Measurements from ENCODE around the gene JAZF1. TPM values are rescaled to one million over a fixed set of nuclear protein-coding genes. Genes with fewer than 3 reads are reported as not detected.
"Not testable (repeated sequence)": the region's sequence is repeated elsewhere in the genome, so short reads cannot be mapped to it uniquely, and the experiment has no call there.

Gene JAZF1
- total RNA-seq, 2 donors from 2014 or later: 33.6 to 39.8 TPM

- DNase-seq (ENCODE audit: low spot score): no peak
- intact Hi-C loops (cut with DNase I): no loop called here
Observed at GRCh38 chr7:27860800-27861199, 319.8 kb downstream of the JAZF1 start.

- intact Hi-C loops (cut with DNase I); DNase-seq (ENCODE audit: low spot score): not testable (repeated sequence)
Observed at GRCh38 chr7:27856703-27857485, 323.7 kb downstream of the JAZF1 start.

DNA sequence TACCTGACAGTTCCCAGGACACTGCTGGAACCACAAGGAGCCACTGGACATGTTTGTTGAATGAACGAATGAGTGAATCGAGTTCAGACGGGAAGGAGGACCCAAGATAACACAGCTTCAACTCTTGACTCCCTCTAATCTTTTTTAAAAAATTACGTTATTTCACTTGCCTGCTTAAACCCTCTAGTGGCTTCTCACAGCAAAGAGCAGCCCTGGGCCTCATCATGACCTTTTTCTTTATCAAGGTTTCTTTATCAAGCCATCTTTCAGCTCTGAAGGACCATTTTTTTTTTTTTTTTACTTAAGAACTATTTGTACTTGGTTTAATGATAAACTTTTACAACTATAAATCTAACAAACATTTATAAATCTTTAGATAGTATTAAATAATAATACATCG is 330.1 kb downstream of the JAZF1 start:
- intact Hi-C loops (cut with DNase I): no loop called here
- no peak for DNase-seq (ENCODE audit: low spot score)

DNA sequence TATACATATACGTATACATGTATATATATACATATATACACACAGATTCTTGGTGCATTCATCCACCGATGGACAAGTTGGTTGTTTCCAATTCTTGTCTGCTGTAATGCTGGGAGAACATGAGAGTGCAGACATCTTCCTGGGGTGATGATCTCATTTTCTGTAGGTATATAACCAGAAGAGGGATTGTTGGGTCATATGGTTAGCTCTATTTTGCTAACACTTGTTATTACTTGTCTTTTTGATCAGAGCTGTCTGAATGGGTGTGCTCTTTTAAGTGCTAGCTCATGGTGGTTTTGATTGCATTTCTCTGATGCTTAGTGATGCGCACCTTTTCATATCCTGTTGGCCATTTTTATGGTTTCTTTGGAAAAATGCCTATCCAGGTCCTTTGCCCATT is 334.2 kb downstream of the JAZF1 start:
- intact Hi-C loops (cut with DNase I): no loop called here
- DNase-seq (ENCODE audit: low spot score): no peak

GRCh38 chr7:27843584-27844305 is 336.9 kb downstream of the JAZF1 start:
- no peak for DNase-seq (ENCODE audit: low spot score)
- intact Hi-C loops (cut with DNase I): no loop called here

DNA sequence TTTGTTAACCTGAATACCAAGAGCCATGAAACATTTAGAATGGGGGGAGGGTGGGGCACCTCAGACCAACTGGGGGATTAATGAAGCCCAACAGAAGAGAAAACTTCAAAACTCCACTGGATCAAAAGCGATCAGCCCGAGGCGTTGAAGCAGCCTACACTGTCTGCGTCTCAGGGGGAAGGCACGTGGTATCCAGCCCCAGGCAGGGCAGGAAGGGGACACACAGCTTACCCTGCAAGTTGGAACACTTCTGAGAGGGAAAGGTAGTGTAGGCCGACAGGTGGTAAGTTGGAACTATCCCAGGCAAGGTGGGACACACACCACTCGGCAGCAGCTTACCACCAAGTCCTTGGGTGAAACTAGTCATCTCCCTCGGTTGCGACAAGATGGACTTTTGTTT is 337.7 kb downstream of the JAZF1 start:
- no peak for DNase-seq (ENCODE audit: low spot score)

DNA sequence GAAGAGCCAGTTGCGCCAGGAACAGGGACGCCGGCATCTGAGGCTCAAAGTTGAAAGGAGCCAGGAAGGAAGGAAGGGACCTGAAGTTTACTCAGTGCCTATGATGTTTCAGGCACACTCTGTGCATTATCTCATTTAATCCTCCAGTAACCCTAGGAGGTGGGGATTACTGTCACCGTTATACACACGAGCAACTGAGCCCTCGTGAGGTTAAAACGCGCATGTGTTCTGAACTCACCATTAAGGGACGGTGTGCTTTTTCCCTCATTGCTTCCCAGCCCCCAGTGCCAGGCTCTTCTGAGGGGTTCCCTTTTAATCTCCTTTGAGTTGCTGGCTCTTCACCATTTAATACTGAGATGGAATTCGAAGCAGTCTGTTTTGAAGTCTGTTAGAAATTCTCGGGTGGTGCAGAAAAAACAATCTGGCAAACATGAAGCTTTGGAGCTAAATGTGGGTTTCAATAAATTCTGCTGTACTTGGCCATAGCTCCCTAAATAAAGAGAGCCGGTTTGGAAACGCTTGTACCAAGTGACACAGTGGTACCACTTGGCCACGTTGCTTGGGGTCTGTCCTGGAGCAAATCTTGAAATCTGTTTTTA is 338.4 kb downstream of the JAZF1 start:
- no peak for DNase-seq (ENCODE audit: low spot score)
- intact Hi-C loops (cut with DNase I): no loop called here

More for the DNA sequence above, 337.7 kb downstream of the JAZF1 start:
- intact Hi-C loops (cut with DNase I): no loop called here

GRCh38 chr7:27840760-27841364 is 339.7 kb downstream of the JAZF1 start:
- intact Hi-C loops (cut with DNase I): no loop called here
- no peak for DNase-seq (ENCODE audit: low spot score)

DNA sequence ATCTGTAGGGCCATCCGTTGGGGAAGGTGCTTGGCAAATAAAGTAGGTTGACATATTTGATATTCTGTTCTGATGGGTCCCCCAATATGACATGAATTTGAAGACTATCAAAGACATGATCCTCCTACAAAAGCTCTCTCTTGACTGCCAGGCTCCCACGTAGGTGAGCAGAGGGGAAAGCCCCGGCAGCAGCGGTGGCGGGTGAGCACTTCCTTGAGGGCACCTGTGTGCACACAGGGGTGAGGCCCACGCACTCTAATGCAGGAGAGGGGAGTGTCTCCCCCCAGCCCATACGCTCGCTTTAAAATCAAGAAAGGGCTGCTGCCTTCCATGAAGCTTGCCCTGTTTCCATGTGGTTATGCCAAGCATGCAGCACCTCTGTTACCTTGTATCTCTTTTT is 340.3 kb downstream of the JAZF1 start:
- intact Hi-C loops (cut with DNase I): no loop called here
- no peak for DNase-seq (ENCODE audit: low spot score)

- no peak for DNase-seq (ENCODE audit: low spot score)
- intact Hi-C loops (cut with DNase I): no loop called here
Observed at GRCh38 chr7:27839099-27839498, 341.5 kb downstream of the JAZF1 start.

DNA sequence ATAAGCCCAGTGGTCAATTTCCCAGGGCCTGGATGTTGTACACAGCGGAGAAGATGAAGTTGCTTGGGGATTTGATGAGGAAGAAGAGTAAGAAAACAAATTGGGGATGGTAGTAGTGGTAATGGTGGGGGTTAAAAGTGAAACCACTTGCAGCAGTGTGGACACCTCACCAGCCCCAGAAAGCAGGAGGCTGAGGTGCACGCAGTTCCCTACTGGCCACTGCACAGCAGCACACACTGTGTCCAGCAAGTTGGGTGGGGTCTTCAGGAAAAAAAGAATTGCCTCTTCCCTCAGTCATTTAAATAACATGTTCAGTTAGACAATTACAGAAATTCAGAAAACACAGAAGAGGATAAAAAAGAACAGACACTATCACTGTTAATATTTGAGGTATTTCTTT is 344.1 kb downstream of the JAZF1 start:
- DNase-seq (ENCODE audit: low spot score): no peak
- intact Hi-C loops (cut with DNase I): no loop called here

GRCh38 chr7:27835376-27835775 is 345.2 kb downstream of the JAZF1 start:
- no peak for DNase-seq (ENCODE audit: low spot score)
- intact Hi-C loops (cut with DNase I): no loop called here

DNA sequence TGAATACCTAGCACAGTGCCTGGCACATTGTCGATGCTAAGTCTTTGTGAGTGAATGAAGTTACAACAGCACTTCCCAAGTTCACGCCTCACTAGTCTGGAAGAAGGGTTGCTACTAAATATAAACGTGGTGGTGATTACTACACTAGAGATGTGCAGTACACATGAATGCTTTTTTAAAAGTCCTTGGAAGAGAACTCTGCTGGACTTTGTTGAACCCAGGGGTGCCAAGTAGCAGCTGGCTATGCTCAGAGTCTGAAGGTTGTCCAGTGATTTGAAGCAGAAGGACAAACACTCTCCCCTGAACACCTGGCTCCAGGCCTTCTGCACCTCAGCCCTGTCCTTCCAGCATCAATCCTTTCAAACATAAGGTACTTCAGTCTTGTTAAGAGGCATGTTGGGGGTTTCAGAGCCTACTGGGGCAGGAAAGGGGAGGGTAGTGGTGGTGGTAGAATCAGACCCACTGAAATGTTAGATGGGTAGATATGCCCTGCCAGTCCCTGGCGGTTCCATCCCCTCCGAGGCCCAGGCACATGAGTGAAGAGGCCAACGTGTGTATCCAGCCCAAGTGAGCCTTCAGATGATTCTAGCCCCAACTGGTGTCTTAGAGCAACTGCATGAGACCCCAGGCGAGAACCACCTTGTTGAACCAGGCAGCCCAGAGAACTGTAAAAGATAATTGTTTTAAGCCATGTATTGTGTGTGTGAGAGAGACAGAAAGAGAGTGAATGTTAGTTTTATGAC is 346.2 kb downstream of the JAZF1 start:
- no peak for DNase-seq (ENCODE audit: low spot score)
- intact Hi-C loops (cut with DNase I): no loop called here

DNA sequence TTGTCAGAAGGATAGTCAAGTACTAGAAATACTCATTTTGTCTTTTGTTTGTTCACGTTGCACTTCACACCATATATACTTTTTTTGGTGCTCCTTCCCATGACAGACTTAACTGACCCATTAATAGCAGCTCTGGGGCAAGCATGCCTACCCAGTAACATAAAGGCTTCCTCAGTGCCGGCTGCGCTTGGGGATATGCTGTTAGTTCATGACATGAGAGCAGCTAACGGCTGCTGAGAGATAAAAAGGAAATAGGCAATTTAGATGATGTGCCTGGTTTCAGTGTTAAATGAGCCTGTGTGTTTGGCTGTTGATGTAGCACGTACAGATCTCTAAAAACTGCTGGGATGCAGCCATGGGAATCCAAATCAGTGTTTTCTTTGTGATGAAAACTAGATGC is 354.2 kb downstream of the JAZF1 start:
- intact Hi-C loops (cut with DNase I): no loop called here

DNA sequence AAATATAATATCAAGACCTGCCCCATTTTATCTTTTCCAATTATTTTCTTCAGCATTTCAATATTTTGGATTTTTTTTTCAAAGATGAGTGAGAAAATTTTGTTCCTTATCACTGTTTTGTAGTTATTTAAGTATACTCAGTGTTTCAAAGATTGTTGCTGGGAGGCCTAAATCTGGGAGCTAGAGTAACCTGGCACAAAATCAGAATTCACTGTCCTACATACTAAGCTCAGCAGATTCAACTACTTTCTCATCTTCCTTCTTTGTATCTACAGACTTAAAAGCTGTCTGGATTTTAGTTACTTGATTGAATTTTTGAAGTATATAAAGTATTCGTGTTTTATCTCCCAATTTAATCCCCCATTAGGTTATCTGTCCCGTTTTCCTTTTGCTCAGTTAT is 354.7 kb downstream of the JAZF1 start:
- DNase-seq (ENCODE audit: low spot score): no peak
- intact Hi-C loops (cut with DNase I): no loop called here

More for the DNA sequence above, 354.2 kb downstream of the JAZF1 start:
- DNase-seq (ENCODE audit: low spot score): no peak

- DNase-seq (ENCODE audit: low spot score): no peak
- intact Hi-C loops (cut with DNase I): no loop called here
Observed at GRCh38 chr7:27822245-27822644, 358.4 kb downstream of the JAZF1 start.

DNA sequence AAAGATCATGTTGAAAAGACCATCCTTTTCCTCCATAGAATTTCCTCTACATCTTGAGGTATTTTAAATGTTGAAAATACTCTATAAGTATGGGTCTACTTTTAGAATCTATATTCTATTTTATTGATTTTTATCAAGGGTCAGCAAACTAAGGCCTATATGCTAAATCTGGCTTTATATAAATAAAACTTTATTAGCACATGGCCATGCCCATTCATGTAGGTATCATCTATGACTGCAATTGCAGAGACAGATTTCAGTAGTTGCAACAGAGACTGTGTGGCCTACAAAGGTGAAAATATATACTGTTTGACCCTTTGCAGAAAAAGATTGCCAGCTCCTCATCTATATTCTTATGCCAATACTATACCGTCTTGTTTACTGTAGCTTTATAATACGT is 367.9 kb downstream of the JAZF1 start:
- DNase-seq (ENCODE audit: low spot score): no peak
- intact Hi-C loops (cut with DNase I): no loop called here

- intact Hi-C loops (cut with DNase I): no loop called here
- DNase-seq (ENCODE audit: low spot score): no peak
Observed at GRCh38 chr7:27810186-27810585, 370.4 kb downstream of the JAZF1 start.

DNA sequence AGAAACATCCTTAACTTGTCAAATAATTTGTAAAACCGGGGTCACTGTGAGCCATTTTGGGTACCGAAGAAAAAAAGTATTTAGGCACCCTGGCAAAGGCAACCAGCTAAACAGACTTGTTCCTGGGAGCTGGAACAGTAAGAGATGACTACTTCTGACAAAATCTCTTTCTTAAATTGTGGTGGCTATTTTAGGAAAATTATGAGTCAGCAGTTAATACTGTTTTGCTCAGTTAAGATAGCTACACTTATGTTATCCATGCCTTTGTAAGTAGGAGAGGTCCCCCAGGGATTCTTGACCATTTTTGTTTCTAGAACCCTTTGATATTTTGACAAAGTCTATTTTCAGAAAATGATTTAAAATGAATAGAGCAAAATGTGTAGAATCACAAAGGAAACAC is 372.0 kb downstream of the JAZF1 start:
- intact Hi-C loops (cut with DNase I): no loop called here
- DNase-seq (ENCODE audit: low spot score): no peak

Measured in posterior vena cava (tissue), 2 donors.